Kidney epithelial cell (primary cell): ENCODE measurements around the gene CLEC2B. TPM values are rescaled to one million over a fixed set of nuclear protein-coding genes. Genes with fewer than 3 reads are reported as not detected.

Experiments used
- DNase-seq: peaks from one replicate; pipeline ENCODE4 v3.0.0-alpha.2; 2010; ENCODE audit warnings: low read depth
- H3K27me3 ChIP-seq: 2 replicates; pipeline ENCODE4 v1.6.0; 2011; ENCODE audit warnings: low read length; ENCODE audit not compliant: control insufficient read depth, insufficient read depth
- H3K36me3 ChIP-seq: 2 replicates; pipeline ENCODE4 v1.5.1; 2011; ENCODE audit warnings: low read length; ENCODE audit not compliant: control insufficient read depth, insufficient read depth
- H3K4me3 ChIP-seq: 2 replicates; pipeline ENCODE4 v1.5.1; 2011; ENCODE audit warnings: low read depth, mild to moderate bottlenecking, control low read depth, low read length
- total RNA-seq: library from RNA; depleted of rRNA; stranded (reverse); fragments of >200 nt; gene quantifications from 2 replicates; pipeline ENCODE4 v1.2.3, GENCODE V29; 2015
- TF ChIP-seq, protein P1 (sequence below): IDR thresholded peaks from 2 replicates; pipeline ENCODE4 v1.5.1; 2011; ENCODE audit warnings: mild to moderate bottlenecking, moderate library complexity, low read length, control low read depth, inconsistent platforms; ENCODE audit not compliant: insufficient read depth, poor library complexity, severe bottlenecking

Gene CLEC2B
- total RNA-seq, 1 donor from 2014 or later, result 0.50 TPM

DNA sequence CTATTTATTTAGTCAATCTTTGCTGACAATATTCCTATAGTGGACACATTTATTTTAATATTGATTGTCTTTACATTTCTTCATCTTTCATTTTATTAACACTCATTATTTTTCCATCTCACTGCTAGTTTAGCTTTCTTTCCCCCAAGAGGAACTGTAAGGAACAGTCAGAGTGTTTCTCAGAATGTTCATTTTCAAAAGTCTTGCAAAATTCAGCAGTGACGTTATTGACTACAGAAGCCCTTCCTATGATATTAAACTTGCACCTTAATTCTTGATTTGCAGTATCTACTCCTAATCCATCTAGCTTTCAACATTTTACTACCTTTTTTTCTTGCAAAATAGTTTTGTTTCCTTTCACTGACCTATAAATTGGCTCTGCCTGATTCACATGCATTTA is 13.0 kb downstream of the CLEC2B start:
- H3K27me3 ChIP-seq, result no peaks in the 10 kb centered on the region
- no peak for DNase-seq
- no peaks in the 10 kb centered on the region for H3K36me3 ChIP-seq
- TF ChIP-seq, protein P1, sequence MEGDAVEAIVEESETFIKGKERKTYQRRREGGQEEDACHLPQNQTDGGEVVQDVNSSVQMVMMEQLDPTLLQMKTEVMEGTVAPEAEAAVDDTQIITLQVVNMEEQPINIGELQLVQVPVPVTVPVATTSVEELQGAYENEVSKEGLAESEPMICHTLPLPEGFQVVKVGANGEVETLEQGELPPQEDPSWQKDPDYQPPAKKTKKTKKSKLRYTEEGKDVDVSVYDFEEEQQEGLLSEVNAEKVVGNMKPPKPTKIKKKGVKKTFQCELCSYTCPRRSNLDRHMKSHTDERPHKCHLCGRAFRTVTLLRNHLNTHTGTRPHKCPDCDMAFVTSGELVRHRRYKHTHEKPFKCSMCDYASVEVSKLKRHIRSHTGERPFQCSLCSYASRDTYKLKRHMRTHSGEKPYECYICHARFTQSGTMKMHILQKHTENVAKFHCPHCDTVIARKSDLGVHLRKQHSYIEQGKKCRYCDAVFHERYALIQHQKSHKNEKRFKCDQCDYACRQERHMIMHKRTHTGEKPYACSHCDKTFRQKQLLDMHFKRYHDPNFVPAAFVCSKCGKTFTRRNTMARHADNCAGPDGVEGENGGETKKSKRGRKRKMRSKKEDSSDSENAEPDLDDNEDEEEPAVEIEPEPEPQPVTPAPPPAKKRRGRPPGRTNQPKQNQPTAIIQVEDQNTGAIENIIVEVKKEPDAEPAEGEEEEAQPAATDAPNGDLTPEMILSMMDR, result no peak
- H3K4me3 ChIP-seq, result no peak overlapping the region

DNA sequence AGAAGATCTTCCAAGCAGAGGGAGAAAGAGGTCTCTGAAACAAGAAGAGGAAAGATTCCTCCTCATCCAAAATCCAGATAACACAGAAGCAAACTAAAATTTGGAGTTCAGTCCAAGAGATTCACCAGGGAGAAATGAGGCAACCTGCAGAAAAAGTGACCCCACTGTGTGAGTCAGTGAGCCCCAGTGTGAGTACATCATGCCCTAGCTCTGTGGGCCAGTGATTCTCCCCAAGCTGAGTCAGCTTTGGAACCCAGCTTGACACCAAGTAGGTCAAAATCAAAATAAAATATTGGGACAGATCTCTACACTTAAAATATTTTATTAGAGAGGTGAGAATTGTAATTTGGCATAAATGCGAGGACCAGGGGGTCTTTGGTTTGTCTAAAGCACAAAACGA is 17.2 kb downstream of the CLEC2B start:
- no peak overlapping the region for H3K4me3 ChIP-seq
- no peaks in the 10 kb centered on the region for H3K36me3 ChIP-seq
- no peak for DNase-seq
- TF ChIP-seq, protein P1, result no peak
- H3K27me3 ChIP-seq, result no peaks in the 10 kb centered on the region

DNA sequence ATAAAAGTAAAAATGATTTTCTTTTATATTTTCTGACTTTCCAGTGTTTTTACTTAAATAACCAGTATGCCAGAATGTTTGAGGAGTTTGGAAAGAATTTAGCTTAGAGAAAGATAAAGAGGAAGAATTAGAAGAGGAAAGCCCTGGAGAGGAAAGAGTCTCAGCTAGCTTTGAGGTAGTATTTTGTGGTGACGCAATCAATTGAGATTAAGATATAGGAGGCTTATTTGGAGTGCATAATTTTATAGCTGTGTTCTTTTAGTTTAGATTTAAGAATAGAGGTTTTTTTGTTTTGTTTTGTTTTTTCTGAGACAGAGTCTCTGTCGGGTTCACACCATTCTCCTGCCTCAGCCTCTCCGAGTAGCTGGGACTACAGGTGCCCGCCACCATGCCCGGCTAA is 18.1 kb downstream of the CLEC2B start:
- TF ChIP-seq, protein P1, result no peak
- Histone ChIP-seq H3K27me3 (no peaks in the 10 kb centered on the region), H3K36me3 (no peaks in the 10 kb centered on the region), H3K4me3 (no peak overlapping the region)
- no peak for DNase-seq

DNA sequence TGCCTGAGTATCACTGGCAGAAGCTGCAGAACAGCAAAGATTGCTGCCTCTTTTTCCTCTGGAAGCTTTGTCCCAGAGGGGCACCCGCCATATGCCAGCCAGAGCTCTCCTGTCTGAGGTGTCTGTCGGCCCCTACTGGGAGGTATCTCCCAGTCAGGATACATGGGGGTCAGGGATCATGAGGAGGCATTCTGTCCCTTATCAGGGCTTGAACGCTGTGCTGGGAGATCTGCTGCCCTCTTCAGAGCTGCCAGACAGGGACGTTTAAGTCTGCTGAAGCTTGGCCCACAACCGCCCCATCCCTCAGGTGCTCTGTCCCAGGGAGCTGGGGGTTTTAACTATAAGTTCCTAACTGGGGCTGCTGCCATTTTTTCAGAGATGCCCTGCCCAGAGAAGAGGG is 20.3 kb downstream of the CLEC2B start:
- no peak for DNase-seq
- Histone ChIP-seq H3K27me3 (no peaks in the 10 kb centered on the region), H3K36me3 (no peaks in the 10 kb centered on the region), H3K4me3 (no peak overlapping the region)
- TF ChIP-seq, protein P1, result no peak

DNA sequence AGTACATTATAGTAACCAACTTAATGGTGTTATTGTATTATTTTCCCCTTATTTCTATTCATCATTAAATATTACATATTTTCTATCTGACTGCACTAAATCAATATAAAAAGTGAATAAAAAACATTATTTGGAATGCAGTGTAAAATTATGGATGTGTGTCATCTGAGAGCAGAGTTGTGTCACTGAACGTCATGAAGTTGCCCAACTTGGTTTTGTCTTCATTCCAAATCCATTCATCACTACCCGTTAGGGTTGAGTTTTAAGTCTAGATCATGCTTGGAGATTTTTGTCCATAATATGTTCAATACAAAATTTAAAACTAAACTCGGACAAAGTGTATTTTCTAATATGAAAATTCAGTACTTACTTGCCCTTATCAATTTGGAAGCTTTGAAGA is 25.7 kb downstream of the CLEC2B start:
- H3K4me3 ChIP-seq, result no peak overlapping the region
- H3K27me3 ChIP-seq, result no peaks in the 10 kb centered on the region
- no peaks in the 10 kb centered on the region for H3K36me3 ChIP-seq
- no peak for DNase-seq
- TF ChIP-seq, protein P1, result no peak

DNA sequence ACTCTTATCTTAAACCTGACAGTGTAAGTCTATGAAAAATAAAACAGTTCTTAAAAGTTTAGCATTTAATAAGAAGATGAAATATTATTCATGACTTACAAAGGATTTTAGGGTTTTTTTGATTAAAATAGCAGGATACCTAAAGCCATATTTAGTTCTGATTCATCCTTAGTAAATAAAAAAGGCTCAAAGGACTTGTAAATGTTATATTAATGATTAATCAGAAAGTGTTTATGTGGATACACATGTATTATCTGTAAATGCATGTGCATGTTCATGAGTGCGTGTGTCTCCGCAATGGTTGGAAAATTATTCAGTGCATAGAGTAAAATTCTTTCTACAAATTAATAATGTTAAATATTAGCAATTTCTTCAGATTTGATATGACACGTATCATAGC is 37.4 kb downstream of the CLEC2B start:
- no peak overlapping the region for H3K4me3 ChIP-seq
- TF ChIP-seq, protein P1, result no peak
- DNase-seq, result no peak
- no peaks in the 10 kb centered on the region for H3K27me3 ChIP-seq
- H3K36me3 ChIP-seq, result no peaks in the 10 kb centered on the region
